Measurements from ENCODE around the gene IER2.

DNA sequence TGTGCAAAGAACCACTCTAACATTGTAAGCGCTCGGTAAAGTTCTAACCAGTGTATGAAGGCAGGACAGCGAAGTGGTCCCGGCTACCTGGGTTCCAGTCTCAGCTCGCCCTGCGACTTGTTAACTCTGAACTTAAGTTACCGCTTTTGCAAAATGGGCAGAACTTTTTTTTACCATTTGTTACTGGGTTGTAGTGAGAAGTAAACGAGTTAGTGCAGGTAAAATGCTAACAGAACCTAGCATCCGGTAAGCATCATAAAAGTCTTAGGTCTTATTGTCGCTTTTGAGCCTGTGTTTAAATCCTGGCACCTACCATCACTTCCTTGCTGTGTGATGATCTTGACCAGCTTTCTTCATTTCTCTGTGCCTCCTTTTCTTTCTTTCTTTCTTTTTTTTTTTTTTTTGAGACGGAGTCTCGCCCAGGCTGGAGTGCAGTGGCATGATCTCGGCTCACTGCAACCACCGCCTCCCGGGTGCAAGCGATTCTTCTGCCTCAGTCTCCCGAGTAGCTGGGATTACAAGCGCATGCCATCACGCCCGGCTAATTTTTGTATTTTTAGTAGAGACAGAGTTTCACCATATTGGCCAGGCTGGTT lies 32.9 kb upstream of the IER2 start:
- no peak for TF ChIP-seq CTCF (IDR thresholded peaks at IDR 0.05)
- no peak for TF ChIP-seq POLR2A (IDR thresholded peaks at IDR 0.05)
